Neural cell (in vitro differentiated cells): ENCODE results near the gene ME3. TPM values are rescaled to one million over a fixed set of nuclear protein-coding genes. Genes with fewer than 3 reads are reported as not detected.

Experiments
- H2AFZ ChIP-seq: fragments of 200-600, 300-800 bp; sonication (generic), shearing (Covaris generic); 2 replicates; pipeline ENCODE4 v1.6.0; 2014; ENCODE audit warnings: low read depth, mild to moderate bottlenecking, antibody characterized with exemption, low read length, moderate library complexity
- H3F3A ChIP-seq: fragments of 200-600 bp; shearing (Covaris generic); 2 replicates; pipeline ENCODE4 v1.6.1; 2016; ENCODE audit warnings: mild to moderate bottlenecking, moderate library complexity, mixed read lengths, antibody characterized with exemption, low read length; ENCODE audit not compliant: insufficient read depth, poor library complexity, severe bottlenecking
- H3K27ac ChIP-seq: fragments of 200-600, 300-800 bp; sonication (generic), shearing (Covaris generic); 2 replicates; pipeline ENCODE4 v1.5.1; 2014; ENCODE audit warnings: mild to moderate bottlenecking, low read length, moderate library complexity
- H3K27me3 ChIP-seq: fragments of 300-800, 200-600 bp; sonication (generic), shearing (Covaris generic); 2 replicates; pipeline ENCODE4 v1.6.0; 2014; ENCODE audit warnings: mild to moderate bottlenecking, low read depth, low read length, moderate library complexity; ENCODE audit not compliant: insufficient read depth
- H3K36me3 ChIP-seq: fragments of 300-800, 200-600 bp; sonication (generic), shearing (Covaris generic); 2 replicates; pipeline ENCODE4 v1.5.1; 2014; ENCODE audit warnings: mild to moderate bottlenecking, antibody characterized with exemption, low read length, moderate library complexity; ENCODE audit not compliant: insufficient read depth
- H3K4me2 ChIP-seq: fragments of 300-800, 200-600 bp; sonication (generic), shearing (Covaris generic); 2 replicates; pipeline ENCODE4 v1.6.0; 2014; ENCODE audit warnings: mild to moderate bottlenecking, low read length
- H3K4me3 ChIP-seq: fragments of 300-800, 200-600 bp; sonication (generic), shearing (Covaris generic); 2 replicates; pipeline ENCODE4 v1.5.1; 2014; ENCODE audit warnings: mild to moderate bottlenecking, low read length, moderate library complexity
- H3K79me2 ChIP-seq: fragments of 200-600 bp; shearing (Covaris generic); replicated peaks from 2 replicates; pipeline ENCODE4 v1.6.0; 2014; ENCODE audit warnings: mild to moderate bottlenecking, low read length, moderate library complexity; ENCODE audit not compliant: insufficient read depth
- H3K9ac ChIP-seq: fragments of 300-800, 200-600 bp; sonication (generic), shearing (Covaris generic); 2 replicates; pipeline ENCODE4 v1.6.1; 2016; ENCODE audit warnings: mild to moderate bottlenecking, low read length, mixed read lengths
- H3K9me2 ChIP-seq: fragments of 200-600 bp; shearing (Covaris generic); 2 replicates; pipeline ENCODE4 v1.6.1; 2016; ENCODE audit warnings: mild to moderate bottlenecking, low read length, mixed read lengths; ENCODE audit not compliant: insufficient read depth
- H3K9me3 ChIP-seq: fragments of 200-600, 300-800 bp; sonication (generic), shearing (Covaris generic); 2 replicates; pipeline ENCODE4 v1.6.1; 2016; ENCODE audit warnings: mild to moderate bottlenecking, mixed run types, low read length, moderate library complexity, mixed read lengths
- H4K20me1 ChIP-seq: fragments of 200-600 bp; shearing (Covaris generic); 2 replicates; pipeline ENCODE4 v1.6.1; 2016; ENCODE audit warnings: mild to moderate bottlenecking, mixed run types; ENCODE audit not compliant: insufficient read depth
- CTCF ChIP-seq: fragments of 450-650 bp; IDR thresholded peaks from 2 replicates; pipeline ENCODE4 v1.5.1; 2014; ENCODE audit warnings: antibody characterized with exemption, mild to moderate bottlenecking, moderate library complexity; ENCODE audit not compliant: poor library complexity, severe bottlenecking
- EP300 ChIP-seq: fragments of 450-650 bp; conservative IDR thresholded peaks from 2 replicates; pipeline ENCODE4 v1.6.1; 2014; ENCODE audit warnings: antibody characterized with exemption, mild to moderate bottlenecking, moderate library complexity; ENCODE audit not compliant: poor library complexity, severe bottlenecking
- EZH2 ChIP-seq: fragments of 200-600, 300-800 bp; shearing (Covaris generic), sonication (generic); IDR thresholded peaks from 2 replicates; pipeline ENCODE4 v1.6.1; 2014; ENCODE audit warnings: antibody characterized with exemption, low read length, borderline replicate concordance, mild to moderate bottlenecking; ENCODE audit not compliant: insufficient read depth, poor library complexity, severe bottlenecking
- MXI1 ChIP-seq: fragments of 450-650 bp; conservative IDR thresholded peaks from 2 replicates; pipeline ENCODE4 v1.6.1; 2014; ENCODE audit warnings: antibody characterized with exemption, mild to moderate bottlenecking; ENCODE audit not compliant: poor library complexity, severe bottlenecking
- POLR2AphosphoS5 ChIP-seq: IDR thresholded peaks from 2 replicates; pipeline ENCODE4 v1.6.1; 2012
- RAD21 ChIP-seq: fragments of 450-650 bp; conservative IDR thresholded peaks from 2 replicates; pipeline ENCODE4 v1.6.1; 2014; ENCODE audit warnings: antibody characterized with exemption, mild to moderate bottlenecking, moderate library complexity
- SMC3 ChIP-seq: fragments of 450-650 bp; conservative IDR thresholded peaks from 2 replicates; pipeline ENCODE4 v1.6.1; 2014; ENCODE audit warnings: antibody characterized with exemption, mild to moderate bottlenecking, moderate library complexity; ENCODE audit not compliant: poor library complexity
- TAF1 ChIP-seq: IDR thresholded peaks from 2 replicates; pipeline ENCODE4 v1.6.1; 2012; ENCODE audit warnings: low read depth
- polyA plus RNA-seq: library from polyadenylated mRNA; depleted of rRNA; stranded (reverse); fragments of >200 nt; gene quantifications from 2 replicates; pipeline ENCODE4 v1.2.3, GENCODE V29; 2014
- TF ChIP-seq, protein P1 (sequence below): IDR thresholded peaks from 2 replicates; pipeline ENCODE4 v1.6.1; 2012; ENCODE audit warnings: borderline replicate concordance

ME3 gene
- polyA plus RNA-seq, 1 donor from 2014 or later: 2.1 TPM

GRCh38 chr11:86664930-86665329 lies 7.5 kb downstream of the ME3 start:
- Histone ChIP-seq H3K9ac (no peak overlapping the region), H3K27ac (no peak overlapping the region), H3K79me2 (no peaks in the 10 kb centered on the region), H3K9me3 (no peaks in the 10 kb centered on the region), H3F3A (no peaks in the 10 kb centered on the region), H3K36me3 (no peaks in the 10 kb centered on the region), H3K4me2 (no peak overlapping the region), H3K9me2 (no peaks in the 10 kb centered on the region), H3K27me3 (no peaks in the 10 kb centered on the region), H2AFZ (no peak overlapping the region), H4K20me1 (no peaks in the 10 kb centered on the region), H3K4me3 (no peak overlapping the region)
- TF ChIP-seq MXI1 (no peak), TAF1 (no peak), EP300 (no peak)

DNA sequence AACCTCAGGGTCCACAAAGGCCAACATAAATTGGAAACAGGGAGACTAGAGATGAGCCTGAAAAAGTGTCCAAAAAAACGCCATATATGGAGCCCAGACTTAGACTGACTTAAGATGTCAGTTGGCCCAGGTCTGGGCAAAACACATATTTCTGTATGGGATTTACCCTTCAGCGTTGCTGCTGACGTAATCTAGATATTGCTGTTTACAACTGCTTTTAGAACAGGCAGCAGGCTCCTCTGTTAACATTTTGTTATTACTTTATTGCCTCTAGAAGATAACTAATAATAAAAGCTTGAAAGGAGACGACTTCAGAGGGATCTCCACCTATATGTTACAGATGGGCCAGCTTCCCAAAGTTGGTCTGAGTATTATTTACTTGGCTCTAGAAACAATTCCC lies 8.7 kb downstream of the ME3 start:
- TF ChIP-seq SMC3 (no peak), EZH2 (no peak), POLR2AphosphoS5 (no peak), MXI1 (no peak), RAD21 (no peak), TAF1 (no peak), CTCF (no peak), EP300 (no peak)
- TF ChIP-seq, protein P1, sequence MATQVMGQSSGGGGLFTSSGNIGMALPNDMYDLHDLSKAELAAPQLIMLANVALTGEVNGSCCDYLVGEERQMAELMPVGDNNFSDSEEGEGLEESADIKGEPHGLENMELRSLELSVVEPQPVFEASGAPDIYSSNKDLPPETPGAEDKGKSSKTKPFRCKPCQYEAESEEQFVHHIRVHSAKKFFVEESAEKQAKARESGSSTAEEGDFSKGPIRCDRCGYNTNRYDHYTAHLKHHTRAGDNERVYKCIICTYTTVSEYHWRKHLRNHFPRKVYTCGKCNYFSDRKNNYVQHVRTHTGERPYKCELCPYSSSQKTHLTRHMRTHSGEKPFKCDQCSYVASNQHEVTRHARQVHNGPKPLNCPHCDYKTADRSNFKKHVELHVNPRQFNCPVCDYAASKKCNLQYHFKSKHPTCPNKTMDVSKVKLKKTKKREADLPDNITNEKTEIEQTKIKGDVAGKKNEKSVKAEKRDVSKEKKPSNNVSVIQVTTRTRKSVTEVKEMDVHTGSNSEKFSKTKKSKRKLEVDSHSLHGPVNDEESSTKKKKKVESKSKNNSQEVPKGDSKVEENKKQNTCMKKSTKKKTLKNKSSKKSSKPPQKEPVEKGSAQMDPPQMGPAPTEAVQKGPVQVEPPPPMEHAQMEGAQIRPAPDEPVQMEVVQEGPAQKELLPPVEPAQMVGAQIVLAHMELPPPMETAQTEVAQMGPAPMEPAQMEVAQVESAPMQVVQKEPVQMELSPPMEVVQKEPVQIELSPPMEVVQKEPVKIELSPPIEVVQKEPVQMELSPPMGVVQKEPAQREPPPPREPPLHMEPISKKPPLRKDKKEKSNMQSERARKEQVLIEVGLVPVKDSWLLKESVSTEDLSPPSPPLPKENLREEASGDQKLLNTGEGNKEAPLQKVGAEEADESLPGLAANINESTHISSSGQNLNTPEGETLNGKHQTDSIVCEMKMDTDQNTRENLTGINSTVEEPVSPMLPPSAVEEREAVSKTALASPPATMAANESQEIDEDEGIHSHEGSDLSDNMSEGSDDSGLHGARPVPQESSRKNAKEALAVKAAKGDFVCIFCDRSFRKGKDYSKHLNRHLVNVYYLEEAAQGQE: no peak
- Histone ChIP-seq H3K9me2 (no peaks in the 10 kb centered on the region), H3K79me2 (no peaks in the 10 kb centered on the region), H3F3A (no peaks in the 10 kb centered on the region), H3K4me3 (no peak overlapping the region), H2AFZ (no peak overlapping the region), H3K27ac (no peak overlapping the region), H3K4me2 (no peak overlapping the region), H4K20me1 (no peaks in the 10 kb centered on the region), H3K9ac (no peak overlapping the region), H3K9me3 (no peaks in the 10 kb centered on the region), H3K27me3 (no peaks in the 10 kb centered on the region), H3K36me3 (no peaks in the 10 kb centered on the region)

GRCh38 chr11:86663291-86663690 lies 9.1 kb downstream of the ME3 start:
- TF ChIP-seq RAD21 (no peak), MXI1 (no peak), CTCF (no peak), EZH2 (no peak), SMC3 (no peak), TAF1 (no peak), POLR2AphosphoS5 (no peak), EP300 (no peak)
- TF ChIP-seq, protein P1: no peak
- no peak overlapping the region for H3K4me2 ChIP-seq
- H3K27me3 ChIP-seq: no peaks in the 10 kb centered on the region

More at GRCh38 chr11:86663291-86663690, 9.1 kb downstream of the ME3 start:
- H4K20me1 ChIP-seq: no peaks in the 10 kb centered on the region
- no peak overlapping the region for H2AFZ ChIP-seq
- no peak overlapping the region for H3K27ac ChIP-seq
- H3K79me2 ChIP-seq: no peaks in the 10 kb centered on the region
- no peaks in the 10 kb centered on the region for H3K9me2 ChIP-seq
- H3K4me3 ChIP-seq: no peak overlapping the region
- H3K9ac ChIP-seq: no peak overlapping the region
- H3K36me3 ChIP-seq: no peaks in the 10 kb centered on the region
- no peaks in the 10 kb centered on the region for H3F3A ChIP-seq
- no peaks in the 10 kb centered on the region for H3K9me3 ChIP-seq
